KMS-11 (cell line): Measurements from ENCODE around the gene CDK12.
"Not testable (repeated sequence)": the region's sequence is repeated elsewhere in the genome, so short reads cannot be mapped to it uniquely, and the experiment has no call there.

Experiments used
- H2AFZ ChIP-seq: fragments of 200-600 bp; sonication (generic); 2 replicates; pipeline ENCODE4 v1.6.1; 2016; ENCODE audit warnings: antibody characterized with exemption, mixed run types, low read depth
- H3K27ac ChIP-seq: fragments of 200-600 bp; sonication (generic); 2 replicates; pipeline ENCODE4 v1.6.1; 2016; ENCODE audit warnings: mild to moderate bottlenecking, mixed run types
- H3K27me3 ChIP-seq: fragments of 200-600 bp; sonication (generic); 2 replicates; pipeline ENCODE4 v1.6.1; 2017; ENCODE audit warnings: mild to moderate bottlenecking, low read depth, mixed run types, moderate library complexity; ENCODE audit not compliant: insufficient read depth
- H3K36me3 ChIP-seq: fragments of 200-600 bp; sonication (generic); 2 replicates; pipeline ENCODE4 v1.6.1; 2017; ENCODE audit warnings: mild to moderate bottlenecking, mixed run types; ENCODE audit not compliant: insufficient read depth
- H3K4me1 ChIP-seq: fragments of 200-600 bp; sonication (generic); 2 replicates; pipeline ENCODE4 v1.6.1; 2016; ENCODE audit warnings: mild to moderate bottlenecking, low read depth, mixed run types; ENCODE audit not compliant: poor library complexity, severe bottlenecking
- H3K4me2 ChIP-seq: fragments of 200-600 bp; sonication (generic); 2 replicates; pipeline ENCODE4 v1.7.0; 2016; ENCODE audit warnings: mild to moderate bottlenecking, mixed run types
- H3K4me3 ChIP-seq: fragments of 200-600 bp; sonication (generic); IDR thresholded peaks from 2 replicates; pipeline ENCODE4 v1.6.1; 2017; ENCODE audit warnings: low read depth, low read length, mixed read lengths; ENCODE audit not compliant: insufficient read depth
- H3K79me2 ChIP-seq: fragments of 200-600 bp; sonication (generic); 2 replicates; pipeline ENCODE4 v1.6.1; 2016; ENCODE audit warnings: low read depth, mixed run types; ENCODE audit not compliant: insufficient read depth
- H3K9ac ChIP-seq: fragments of 200-600 bp; sonication (generic); 2 replicates; pipeline ENCODE4 v1.6.1; 2016; ENCODE audit warnings: mild to moderate bottlenecking, mixed run types
- H4K20me1 ChIP-seq: fragments of 200-600 bp; sonication (generic); 2 replicates; pipeline ENCODE4 v1.6.1; 2016; ENCODE audit warnings: mild to moderate bottlenecking, mixed run types; ENCODE audit not compliant: insufficient read depth
- TF ChIP-seq, protein P1 (sequence below): fragments of 200-600 bp; sonication (generic); conservative IDR thresholded peaks from 2 replicates; pipeline ENCODE4 v1.6.1; 2017; ENCODE audit warnings: low read depth, mild to moderate bottlenecking, antibody characterized with exemption, low read length, moderate library complexity, mixed read lengths

CDK12 gene

DNA sequence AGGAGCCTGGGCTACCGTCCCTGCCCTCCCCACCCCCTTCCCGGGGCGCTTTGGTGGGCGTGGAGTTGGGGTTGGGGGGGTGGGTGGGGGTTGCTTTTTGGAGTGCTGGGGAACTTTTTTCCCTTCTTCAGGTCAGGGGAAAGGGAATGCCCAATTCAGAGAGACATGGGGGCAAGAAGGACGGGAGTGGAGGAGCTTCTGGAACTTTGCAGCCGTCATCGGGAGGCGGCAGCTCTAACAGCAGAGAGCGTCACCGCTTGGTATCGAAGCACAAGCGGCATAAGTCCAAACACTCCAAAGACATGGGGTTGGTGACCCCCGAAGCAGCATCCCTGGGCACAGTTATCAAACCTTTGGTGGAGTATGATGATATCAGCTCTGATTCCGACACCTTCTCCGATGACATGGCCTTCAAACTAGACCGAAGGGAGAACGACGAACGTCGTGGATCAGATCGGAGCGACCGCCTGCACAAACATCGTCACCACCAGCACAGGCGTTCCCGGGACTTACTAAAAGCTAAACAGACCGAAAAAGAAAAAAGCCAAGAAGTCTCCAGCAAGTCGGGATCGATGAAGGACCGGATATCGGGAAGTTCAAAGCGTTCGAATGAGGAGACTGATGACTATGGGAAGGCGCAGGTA is 762 bp downstream of the CDK12 start:
- peaks cover 23% of the 10 kb centered on the region for H3K4me1 ChIP-seq
- H3K79me2 ChIP-seq = peaks cover 50% of the 10 kb centered on the region
- TF ChIP-seq, protein P1, sequence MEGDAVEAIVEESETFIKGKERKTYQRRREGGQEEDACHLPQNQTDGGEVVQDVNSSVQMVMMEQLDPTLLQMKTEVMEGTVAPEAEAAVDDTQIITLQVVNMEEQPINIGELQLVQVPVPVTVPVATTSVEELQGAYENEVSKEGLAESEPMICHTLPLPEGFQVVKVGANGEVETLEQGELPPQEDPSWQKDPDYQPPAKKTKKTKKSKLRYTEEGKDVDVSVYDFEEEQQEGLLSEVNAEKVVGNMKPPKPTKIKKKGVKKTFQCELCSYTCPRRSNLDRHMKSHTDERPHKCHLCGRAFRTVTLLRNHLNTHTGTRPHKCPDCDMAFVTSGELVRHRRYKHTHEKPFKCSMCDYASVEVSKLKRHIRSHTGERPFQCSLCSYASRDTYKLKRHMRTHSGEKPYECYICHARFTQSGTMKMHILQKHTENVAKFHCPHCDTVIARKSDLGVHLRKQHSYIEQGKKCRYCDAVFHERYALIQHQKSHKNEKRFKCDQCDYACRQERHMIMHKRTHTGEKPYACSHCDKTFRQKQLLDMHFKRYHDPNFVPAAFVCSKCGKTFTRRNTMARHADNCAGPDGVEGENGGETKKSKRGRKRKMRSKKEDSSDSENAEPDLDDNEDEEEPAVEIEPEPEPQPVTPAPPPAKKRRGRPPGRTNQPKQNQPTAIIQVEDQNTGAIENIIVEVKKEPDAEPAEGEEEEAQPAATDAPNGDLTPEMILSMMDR = no peak
- peak overlapping the region; percentile 96 for H3K9ac ChIP-seq
- peak overlapping the region; percentile 98 for H3K4me2 ChIP-seq
- peaks cover 18% of the 10 kb centered on the region; the same call in 1 of the 2 replicates for H4K20me1 ChIP-seq
- peak overlapping the region; percentile 91 for H3K27ac ChIP-seq
- H3K4me3 ChIP-seq = no peak overlapping the region
- peak overlapping the region; percentile 13; the same call in 1 of the 2 replicates for H2AFZ ChIP-seq
- H3K27me3 ChIP-seq = no peaks in the 10 kb centered on the region
- no peaks in the 10 kb centered on the region; the same call in 1 of the 2 replicates for H3K36me3 ChIP-seq

DNA sequence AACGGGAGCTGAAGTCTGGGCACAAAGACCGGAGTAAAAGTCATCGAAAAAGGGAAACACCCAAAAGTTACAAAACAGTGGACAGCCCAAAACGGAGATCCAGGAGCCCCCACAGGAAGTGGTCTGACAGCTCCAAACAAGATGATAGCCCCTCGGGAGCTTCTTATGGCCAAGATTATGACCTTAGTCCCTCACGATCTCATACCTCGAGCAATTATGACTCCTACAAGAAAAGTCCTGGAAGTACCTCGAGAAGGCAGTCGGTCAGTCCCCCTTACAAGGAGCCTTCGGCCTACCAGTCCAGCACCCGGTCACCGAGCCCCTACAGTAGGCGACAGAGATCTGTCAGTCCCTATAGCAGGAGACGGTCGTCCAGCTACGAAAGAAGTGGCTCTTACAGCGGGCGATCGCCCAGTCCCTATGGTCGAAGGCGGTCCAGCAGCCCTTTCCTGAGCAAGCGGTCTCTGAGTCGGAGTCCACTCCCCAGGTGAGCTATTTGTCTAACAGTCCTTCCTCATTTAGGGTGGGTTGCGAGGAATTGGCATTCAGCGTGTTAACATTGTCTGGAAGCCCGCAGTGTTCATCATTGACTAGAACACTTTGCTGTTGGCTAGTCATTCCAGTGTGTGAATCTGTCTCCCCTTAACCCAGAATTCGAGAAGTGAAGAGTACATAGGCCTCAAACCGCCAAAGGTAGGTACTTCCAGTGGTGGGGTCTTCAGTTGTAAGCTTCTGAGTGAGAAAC is 1.5 kb downstream of the CDK12 start:
- no peaks in the 10 kb centered on the region; the same call in 1 of the 2 replicates for H3K36me3 ChIP-seq
- peak overlapping the region; percentile 96; the same call in 1 of the 2 replicates for H3K9ac ChIP-seq
- H3K4me1 ChIP-seq = peaks cover 23% of the 10 kb centered on the region
- H3K79me2 ChIP-seq = peaks cover 58% of the 10 kb centered on the region
- H3K27me3 ChIP-seq = no peaks in the 10 kb centered on the region
- no peak overlapping the region for H3K4me3 ChIP-seq
- peak overlapping the region; percentile 98 for H3K4me2 ChIP-seq
- no peak overlapping the region; the same call in 1 of the 2 replicates for H3K27ac ChIP-seq
- H2AFZ ChIP-seq = peak overlapping the region; percentile 13; the same call in 1 of the 2 replicates
- H4K20me1 ChIP-seq = peaks cover 18% of the 10 kb centered on the region; the same call in 1 of the 2 replicates
- TF ChIP-seq, protein P1 = no peak

DNA sequence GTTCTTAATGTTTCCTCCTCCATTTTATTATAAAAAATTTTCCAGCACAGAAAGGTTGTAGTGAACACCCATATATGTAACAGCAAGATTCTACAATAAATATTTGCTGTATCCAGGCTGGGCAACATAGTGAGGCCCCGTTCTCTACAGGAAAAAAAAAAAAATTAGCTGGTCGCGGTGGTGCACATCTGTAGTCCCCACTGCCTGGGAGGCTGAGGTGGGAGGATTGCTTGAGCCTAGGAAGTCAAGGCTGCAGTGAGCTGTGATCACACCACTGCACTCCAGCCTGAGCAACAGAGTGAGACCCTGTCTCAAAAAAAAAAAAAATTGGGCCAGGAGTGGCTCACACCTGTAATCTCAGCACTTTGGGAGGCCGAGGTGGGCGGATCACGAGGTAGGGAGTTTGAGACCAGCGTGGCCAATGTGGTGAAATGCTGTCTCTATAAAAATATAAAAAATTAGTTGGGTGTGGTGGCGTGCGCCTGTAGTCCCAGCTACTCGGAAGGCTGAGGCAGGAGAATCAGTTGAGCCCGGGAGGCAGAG is 3.4 kb downstream of the CDK12 start:
- H3K27ac ChIP-seq, H3K4me3 ChIP-seq, H2AFZ ChIP-seq, H3K36me3 ChIP-seq, H3K9ac ChIP-seq, H3K27me3 ChIP-seq: not testable (repeated sequence)
- peaks cover 73% of the 10 kb centered on the region for H3K79me2 ChIP-seq
- peak overlapping the region; percentile 98 for H3K4me2 ChIP-seq
- H4K20me1 ChIP-seq = peaks cover 18% of the 10 kb centered on the region; the same call in 1 of the 2 replicates
- H3K4me1 ChIP-seq = peaks cover 23% of the 10 kb centered on the region

DNA sequence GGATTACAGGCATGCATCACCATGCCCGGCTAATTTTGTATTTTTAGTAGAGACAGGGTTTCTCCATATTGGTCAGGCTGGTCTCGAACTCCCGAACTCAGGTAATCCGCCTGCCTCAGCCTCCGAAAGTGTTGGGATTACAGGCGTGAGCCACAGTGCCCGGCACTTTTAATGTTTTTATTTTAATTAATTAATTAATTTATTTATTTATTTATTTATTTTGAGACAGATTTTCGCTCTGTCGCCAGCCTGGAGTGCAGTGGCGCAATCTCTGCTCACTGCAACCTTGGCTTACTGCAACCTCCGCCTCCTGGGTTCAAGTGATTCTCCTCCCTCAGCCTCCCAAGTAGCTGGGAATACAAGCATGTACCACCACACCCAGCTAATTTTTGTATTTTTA is 7.3 kb downstream of the CDK12 start:
- H3K4me1 ChIP-seq = peaks cover 23% of the 10 kb centered on the region
- H3K36me3 ChIP-seq = not testable (repeated sequence)

DNA sequence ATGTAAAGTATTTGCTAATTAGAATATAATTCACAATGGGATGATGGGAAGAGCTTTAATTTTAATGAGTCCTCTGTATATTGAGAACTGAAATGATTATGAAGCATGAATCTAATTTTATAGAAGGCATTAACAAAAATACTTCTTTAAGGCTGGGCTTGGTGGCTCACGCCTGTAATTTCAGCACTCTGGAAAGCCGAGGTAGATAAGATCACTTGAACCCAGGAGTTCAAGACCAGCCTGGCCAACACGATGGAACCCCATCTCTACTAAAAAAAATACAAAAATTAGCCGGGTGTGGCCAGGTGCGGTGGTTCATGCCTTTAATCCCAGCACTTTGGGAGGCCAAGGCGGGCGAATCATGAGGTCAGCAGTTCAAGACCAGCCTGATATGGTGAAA is 12.0 kb downstream of the CDK12 start:
- H3K79me2 ChIP-seq = peaks cover 19% of the 10 kb centered on the region
- TF ChIP-seq, protein P1 = no peak
- H3K4me3 ChIP-seq = no peak overlapping the region
- H3K36me3 ChIP-seq = peaks cover 12% of the 10 kb centered on the region; the same call in 1 of the 2 replicates
- no peak overlapping the region for H2AFZ ChIP-seq
- H3K27ac ChIP-seq = no peak overlapping the region
- no peak overlapping the region for H3K4me2 ChIP-seq
- no peaks in the 10 kb centered on the region for H3K4me1 ChIP-seq
- peaks cover 6% of the 10 kb centered on the region; the same call in 1 of the 2 replicates for H4K20me1 ChIP-seq
- no peak overlapping the region for H3K9ac ChIP-seq
- no peaks in the 10 kb centered on the region for H3K27me3 ChIP-seq

More for the DNA sequence above, 7.3 kb downstream of the CDK12 start:
- H3K9ac ChIP-seq, H2AFZ ChIP-seq, H4K20me1 ChIP-seq, H3K27me3 ChIP-seq, H3K4me2 ChIP-seq, H3K4me3 ChIP-seq, H3K27ac ChIP-seq: not testable (repeated sequence)
- H3K79me2 ChIP-seq = peaks cover 64% of the 10 kb centered on the region

DNA sequence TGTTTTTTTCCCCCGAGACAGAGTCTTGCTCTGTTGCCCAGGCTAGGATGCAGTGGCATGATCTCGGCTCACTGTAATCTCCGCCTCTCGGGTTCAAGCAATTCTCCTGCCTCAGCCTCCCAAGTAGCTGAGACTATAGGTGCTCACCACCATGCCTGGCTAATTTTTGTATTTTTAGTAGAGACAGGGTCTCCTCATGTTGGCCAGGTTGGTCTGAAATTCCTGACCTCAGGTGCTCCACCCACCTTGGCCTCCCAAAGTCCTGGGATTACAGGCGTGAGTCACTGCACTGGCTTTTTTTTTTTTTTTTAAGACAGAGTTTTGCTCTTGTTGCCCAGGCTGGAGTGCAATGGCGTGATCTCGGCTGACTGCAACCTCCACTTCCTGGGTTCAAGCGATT is 18.3 kb downstream of the CDK12 start:
- not testable (repeated sequence) for H3K27ac ChIP-seq, H3K36me3 ChIP-seq, H3K27me3 ChIP-seq, H2AFZ ChIP-seq, H3K4me1 ChIP-seq, H4K20me1 ChIP-seq, H3K4me2 ChIP-seq, H3K9ac ChIP-seq, H3K4me3 ChIP-seq
- H3K79me2 ChIP-seq = 0 out of 2 replicates have a peak, but pooled peaks cover 18% of the 10 kb centered on the region
